ENCODE data around the gene WDR7.

Gene WDR7

GRCh38 chr18:56711708-56712445 is 60.7 kb downstream of the WDR7 start:
- H3K27ac ChIP-seq (ENCODE audit: low read depth, low read length): no peak overlapping the region
- no peak overlapping the region for H3K9ac ChIP-seq (ENCODE audit: low read length)
- H3K4me3 ChIP-seq (ENCODE audit: low read length): no peak overlapping the region
- H3K4me1 ChIP-seq (ENCODE audit: control insufficient read depth, insufficient read depth, low read length): no peaks in the 10 kb centered on the region
- no peaks in the 10 kb centered on the region for H3K36me3 ChIP-seq (ENCODE audit: control insufficient read depth, insufficient read depth, low read length)
- no peaks in the 10 kb centered on the region for H3K27me3 ChIP-seq (ENCODE audit: control insufficient read depth, insufficient read depth, low read length)

GRCh38 chr18:56712761-56713160 is 61.6 kb downstream of the WDR7 start:
- Histone ChIP-seq H3K4me1 (ENCODE audit: control insufficient read depth, insufficient read depth, low read length) (no peaks in the 10 kb centered on the region), H3K27ac (ENCODE audit: low read depth, low read length) (no peak overlapping the region), H3K9ac (ENCODE audit: low read length) (no peak overlapping the region), H3K36me3 (ENCODE audit: control insufficient read depth, insufficient read depth, low read length) (no peaks in the 10 kb centered on the region), H3K4me3 (ENCODE audit: low read length) (no peak overlapping the region), H3K27me3 (ENCODE audit: control insufficient read depth, insufficient read depth, low read length) (no peaks in the 10 kb centered on the region)

GRCh38 chr18:56715121-56715520 is 64.0 kb downstream of the WDR7 start:
- Histone ChIP-seq H3K9ac (ENCODE audit: low read length) (no peak overlapping the region), H3K36me3 (ENCODE audit: control insufficient read depth, insufficient read depth, low read length) (no peaks in the 10 kb centered on the region), H3K27me3 (ENCODE audit: control insufficient read depth, insufficient read depth, low read length) (no peaks in the 10 kb centered on the region), H3K4me3 (ENCODE audit: low read length) (no peak overlapping the region), H3K4me1 (ENCODE audit: control insufficient read depth, insufficient read depth, low read length) (no peaks in the 10 kb centered on the region), H3K27ac (ENCODE audit: low read depth, low read length) (no peak overlapping the region)

GRCh38 chr18:56716692-56717146 is 65.6 kb downstream of the WDR7 start:
- Histone ChIP-seq H3K27ac (ENCODE audit: low read depth, low read length) (no peak overlapping the region), H3K4me1 (ENCODE audit: control insufficient read depth, insufficient read depth, low read length) (no peaks in the 10 kb centered on the region), H3K9ac (ENCODE audit: low read length) (no peak overlapping the region), H3K27me3 (ENCODE audit: control insufficient read depth, insufficient read depth, low read length) (no peaks in the 10 kb centered on the region), H3K36me3 (ENCODE audit: control insufficient read depth, insufficient read depth, low read length) (no peaks in the 10 kb centered on the region), H3K4me3 (ENCODE audit: low read length) (no peak overlapping the region)

GRCh38 chr18:56721031-56721430 is 69.9 kb downstream of the WDR7 start:
- H3K27ac ChIP-seq (ENCODE audit: low read depth, low read length): no peak overlapping the region
- H3K9ac ChIP-seq (ENCODE audit: low read length): no peak overlapping the region
- no peaks in the 10 kb centered on the region for H3K27me3 ChIP-seq (ENCODE audit: control insufficient read depth, insufficient read depth, low read length)
- no peak overlapping the region for H3K4me3 ChIP-seq (ENCODE audit: low read length)
- H3K4me1 ChIP-seq (ENCODE audit: control insufficient read depth, insufficient read depth, low read length): no peaks in the 10 kb centered on the region
- H3K36me3 ChIP-seq (ENCODE audit: control insufficient read depth, insufficient read depth, low read length): no peaks in the 10 kb centered on the region

- Histone ChIP-seq H3K27me3 (ENCODE audit: control insufficient read depth, insufficient read depth, low read length) (no peaks in the 10 kb centered on the region), H3K9ac (ENCODE audit: low read length) (no peak overlapping the region), H3K4me1 (ENCODE audit: control insufficient read depth, insufficient read depth, low read length) (no peaks in the 10 kb centered on the region), H3K27ac (ENCODE audit: low read depth, low read length) (no peak overlapping the region), H3K4me3 (ENCODE audit: low read length) (no peak overlapping the region), H3K36me3 (ENCODE audit: control insufficient read depth, insufficient read depth, low read length) (no peaks in the 10 kb centered on the region)
These were observed 70.3 kb downstream of the WDR7 start for GRCh38 chr18:56721491-56721890.

- Histone ChIP-seq H3K27ac (ENCODE audit: low read depth, low read length) (no peak overlapping the region), H3K36me3 (ENCODE audit: control insufficient read depth, insufficient read depth, low read length) (peaks cover 2% of the 10 kb centered on the region)
These were observed 71.4 kb downstream of the WDR7 start for GRCh38 chr18:56722518-56722917.

GRCh38 chr18:56723068-56723467 is 71.9 kb downstream of the WDR7 start:
- Histone ChIP-seq H3K36me3 (ENCODE audit: control insufficient read depth, insufficient read depth, low read length) (peaks cover 2% of the 10 kb centered on the region), H3K27me3 (ENCODE audit: control insufficient read depth, insufficient read depth, low read length) (no peaks in the 10 kb centered on the region), H3K27ac (ENCODE audit: low read depth, low read length) (no peak overlapping the region), H3K4me1 (ENCODE audit: control insufficient read depth, insufficient read depth, low read length) (no peaks in the 10 kb centered on the region), H3K4me3 (ENCODE audit: low read length) (no peak overlapping the region), H3K9ac (ENCODE audit: low read length) (no peak overlapping the region)

More at GRCh38 chr18:56722518-56722917, 71.4 kb downstream of the WDR7 start:
- H3K9ac ChIP-seq (ENCODE audit: low read length): no peak overlapping the region
- no peak overlapping the region for H3K4me3 ChIP-seq (ENCODE audit: low read length)
- no peaks in the 10 kb centered on the region for H3K4me1 ChIP-seq (ENCODE audit: control insufficient read depth, insufficient read depth, low read length)
- H3K27me3 ChIP-seq (ENCODE audit: control insufficient read depth, insufficient read depth, low read length): no peaks in the 10 kb centered on the region

GRCh38 chr18:56723706-56724105 is 72.5 kb downstream of the WDR7 start:
- Histone ChIP-seq H3K27me3 (ENCODE audit: control insufficient read depth, insufficient read depth, low read length) (no peaks in the 10 kb centered on the region), H3K36me3 (ENCODE audit: control insufficient read depth, insufficient read depth, low read length) (peaks cover 4% of the 10 kb centered on the region), H3K4me1 (ENCODE audit: control insufficient read depth, insufficient read depth, low read length) (no peaks in the 10 kb centered on the region), H3K9ac (ENCODE audit: low read length) (no peak overlapping the region), H3K27ac (ENCODE audit: low read depth, low read length) (no peak overlapping the region), H3K4me3 (ENCODE audit: low read length) (no peak overlapping the region)

- no peak overlapping the region for H3K9ac ChIP-seq (ENCODE audit: low read length)
- peaks cover 4% of the 10 kb centered on the region for H3K36me3 ChIP-seq (ENCODE audit: control insufficient read depth, insufficient read depth, low read length)
- H3K27me3 ChIP-seq (ENCODE audit: control insufficient read depth, insufficient read depth, low read length): no peaks in the 10 kb centered on the region
- H3K27ac ChIP-seq (ENCODE audit: low read depth, low read length): no peak overlapping the region
- no peaks in the 10 kb centered on the region for H3K4me1 ChIP-seq (ENCODE audit: control insufficient read depth, insufficient read depth, low read length)
- no peak overlapping the region for H3K4me3 ChIP-seq (ENCODE audit: low read length)
These were observed 75.7 kb downstream of the WDR7 start for GRCh38 chr18:56726906-56727305.

GRCh38 chr18:56727399-56727798 is 76.2 kb downstream of the WDR7 start:
- peaks cover 4% of the 10 kb centered on the region for H3K36me3 ChIP-seq (ENCODE audit: control insufficient read depth, insufficient read depth, low read length)
- no peak overlapping the region for H3K4me3 ChIP-seq (ENCODE audit: low read length)
- no peaks in the 10 kb centered on the region for H3K4me1 ChIP-seq (ENCODE audit: control insufficient read depth, insufficient read depth, low read length)
- no peaks in the 10 kb centered on the region for H3K27me3 ChIP-seq (ENCODE audit: control insufficient read depth, insufficient read depth, low read length)
- no peak overlapping the region for H3K27ac ChIP-seq (ENCODE audit: low read depth, low read length)
- no peak overlapping the region for H3K9ac ChIP-seq (ENCODE audit: low read length)

- no peak overlapping the region for H3K9ac ChIP-seq (ENCODE audit: low read length)
- H3K27ac ChIP-seq (ENCODE audit: low read depth, low read length): no peak overlapping the region
- H3K27me3 ChIP-seq (ENCODE audit: control insufficient read depth, insufficient read depth, low read length): no peaks in the 10 kb centered on the region
- H3K36me3 ChIP-seq (ENCODE audit: control insufficient read depth, insufficient read depth, low read length): peaks cover 4% of the 10 kb centered on the region
- H3K4me1 ChIP-seq (ENCODE audit: control insufficient read depth, insufficient read depth, low read length): no peaks in the 10 kb centered on the region
- H3K4me3 ChIP-seq (ENCODE audit: low read length): no peak overlapping the region
These were observed 77.6 kb downstream of the WDR7 start for GRCh38 chr18:56728741-56729140.

GRCh38 chr18:56738184-56738583 is 87.0 kb downstream of the WDR7 start:
- H3K27ac ChIP-seq (ENCODE audit: low read depth, low read length): no peak overlapping the region
- H3K9ac ChIP-seq (ENCODE audit: low read length): no peak overlapping the region
- H3K4me1 ChIP-seq (ENCODE audit: control insufficient read depth, insufficient read depth, low read length): no peaks in the 10 kb centered on the region
- H3K36me3 ChIP-seq (ENCODE audit: control insufficient read depth, insufficient read depth, low read length): peaks cover 3% of the 10 kb centered on the region
- H3K4me3 ChIP-seq (ENCODE audit: low read length): no peak overlapping the region
- no peaks in the 10 kb centered on the region for H3K27me3 ChIP-seq (ENCODE audit: control insufficient read depth, insufficient read depth, low read length)
